ENCODE measurements around the gene PRSS36. TPM values are rescaled to one million over a fixed set of nuclear protein-coding genes. Genes with fewer than 3 reads are reported as not detected.

PRSS36 gene
- total and polyA plus RNA-seq, 9 of the 15 experiments (the other 6 are each of a cell fraction or from before 2014, with no cell fraction given), result 0.09 to 1.2 (median 0.54) TPM; not detected in 2

GRCh38 chr16:31117384-31118222, 32.3 kb downstream of the PRSS36 start, which contains the start of gene KAT8 (continued):
- no peak for TF ChIP-seq ZNF398 (CRISPR knock-in tag; IDR thresholded peaks at IDR 0.05)
- TF ChIP-seq CBFA2T2 (conservative IDR thresholded peaks at IDR 0.05), result no peak
- peak; percentile 73 for TF ChIP-seq KDM5B (IDR thresholded peaks at IDR 0.05; ENCODE audit: insufficient replicate concordance, low read depth, low read length)
- TF ChIP-seq ZNF507 (tag; conservative IDR thresholded peaks at IDR 0.05), result no peak
- TF ChIP-seq HBP1 (CRISPR knock-in tag; IDR thresholded peaks at IDR 0.05), result peak; percentile 47; the same call in 1 of the 2 replicates
- TF ChIP-seq CXXC5 (CRISPR knock-in tag; IDR thresholded peaks at IDR 0.05), result peak; percentile 99
- TF ChIP-seq SRSF3 (IDR thresholded peaks at IDR 0.05; ENCODE audit: insufficient read depth, low read length), result no peak
- TF ChIP-seq CEBPB (tag; IDR thresholded peaks at IDR 0.05), result no peak
- TF ChIP-seq CHD4 (IDR thresholded peaks at IDR 0.05; ENCODE audit: insufficient read depth, insufficient replicate concordance, low read depth, low read length, poor library complexity, severe bottlenecking), result no peak
- TF ChIP-seq RERE (CRISPR knock-in tag; IDR thresholded peaks at IDR 0.05; ENCODE audit: borderline replicate concordance), result no peak
- TF ChIP-seq RBM25 (IDR thresholded peaks at IDR 0.05; ENCODE audit: low read depth, low read length, severe bottlenecking), result no peak
- TF ChIP-seq TFAM (CRISPR knock-in tag; conservative IDR thresholded peaks at IDR 0.05), result no peak
- TF ChIP-seq ELF4 (CRISPR knock-in tag; IDR thresholded peaks at IDR 0.05), result peak; percentile 88
- no peak for TF ChIP-seq FOXA1 (IDR thresholded peaks at IDR 0.05; ENCODE audit: borderline replicate concordance)
- no peak for TF ChIP-seq ZBTB17 (CRISPR knock-in tag; IDR thresholded peaks at IDR 0.05)
- no peak for TF ChIP-seq E2F3 (CRISPR knock-in tag; IDR thresholded peaks at IDR 0.05)
- TF ChIP-seq CTBP1 (IDR thresholded peaks at IDR 0.05; ENCODE audit: borderline replicate concordance), result peak; percentile 55; the same call in 1 of the 2 replicates
- TF ChIP-seq ZNF12 (CRISPR knock-in tag; IDR thresholded peaks at IDR 0.05), result no peak
- TF ChIP-seq SMAD2 (IDR thresholded peaks at IDR 0.05; ENCODE audit: low read depth, low read length), result no peak

Measured in K562 (cell line).